Measurements from ENCODE around the gene RAPGEF2. TPM values are rescaled to one million over a fixed set of nuclear protein-coding genes. Genes with fewer than 3 reads are reported as not detected.

The RAPGEF2 gene
- total RNA-seq, 2 donors from 2014 or later, result 14.0 to 33.3 TPM

DNA sequence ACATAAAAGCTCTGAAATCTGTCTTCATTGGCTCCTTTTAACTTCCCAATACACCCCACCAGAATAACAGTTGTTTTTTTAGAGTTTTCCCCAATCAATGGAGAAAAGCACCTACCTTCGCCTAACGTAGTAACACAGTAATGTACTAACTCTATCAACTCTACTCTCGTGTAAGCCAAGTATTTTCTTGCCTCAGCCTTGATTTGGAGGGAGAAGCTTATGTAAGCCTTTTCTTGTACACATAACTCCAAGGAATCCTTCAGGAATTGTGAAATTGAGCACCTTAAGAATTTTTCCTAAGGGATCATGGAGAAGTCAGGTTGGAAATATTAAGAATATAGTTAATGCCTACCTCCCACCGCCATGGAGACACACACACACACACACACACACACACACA is 181.2 kb downstream of the RAPGEF2 start:
- Mint-ChIP-seq H3K27me3 (no peaks in the 10 kb centered on the region), H3K4me1 (ENCODE audit: low read depth in 2 of 2) (peaks cover 10 to 20% of the 10 kb centered on the region in 2 donors), H3K27ac (no peak overlapping the region), H3K36me3 (peaks cover 4% of the 10 kb centered on the region), H3K9me3 (no peaks in the 10 kb centered on the region), H3K4me3 (no peak overlapping the region)
- DNase-seq (ENCODE audit: low spot score) (no peak), ATAC-seq (no peak)

DNA sequence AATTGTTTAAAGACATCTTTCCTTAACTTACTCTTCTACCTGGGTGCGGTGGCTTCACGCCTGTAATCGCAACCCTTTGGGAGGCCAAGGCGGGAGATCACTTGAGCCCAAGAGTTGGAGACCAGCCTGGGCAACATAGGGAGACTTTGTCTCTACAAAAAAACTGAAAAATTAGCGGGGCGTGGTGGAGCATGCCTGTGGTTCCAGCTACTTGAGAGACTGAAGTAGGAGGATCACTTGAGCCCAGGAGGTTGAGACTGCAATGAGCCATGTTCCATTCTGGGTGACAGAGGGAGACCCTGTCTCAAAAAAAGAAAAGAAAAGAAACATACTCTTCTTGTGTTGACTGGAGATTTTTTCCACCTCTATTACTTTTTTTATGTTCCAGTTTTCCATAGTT is 181.9 kb downstream of the RAPGEF2 start:
- Mint-ChIP-seq H3K27me3 (no peaks in the 10 kb centered on the region), H3K27ac (no peak overlapping the region), H3K4me3 (no peak overlapping the region), H3K4me1 (ENCODE audit: low read depth in 2 of 2) (peaks cover 16 to 26% of the 10 kb centered on the region in 2 donors), H3K9me3 (no peaks in the 10 kb centered on the region), H3K36me3 (peaks cover 4% of the 10 kb centered on the region)
- ATAC-seq (no peak), DNase-seq (ENCODE audit: low spot score) (no peak)

DNA sequence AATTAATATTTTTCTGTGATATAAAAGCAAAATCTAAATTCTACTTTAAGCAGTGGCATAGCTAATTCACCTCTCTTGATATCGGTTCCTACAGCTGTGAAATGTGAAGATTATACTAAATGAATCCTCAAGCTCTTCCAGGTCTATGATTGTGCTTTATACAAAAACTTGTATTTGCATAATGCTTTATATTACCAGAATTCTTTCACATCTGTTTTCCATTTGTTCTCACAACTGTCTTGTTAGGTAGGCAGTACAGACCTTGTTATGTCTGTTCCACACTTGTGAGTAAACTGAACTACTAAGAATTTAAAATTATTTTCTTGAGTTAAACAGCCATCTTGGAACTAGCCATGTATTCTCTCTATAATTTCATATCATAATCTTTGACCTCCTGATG is 184.9 kb downstream of the RAPGEF2 start:
- H3K27ac Mint-ChIP-seq, result no peak overlapping the region
- no peak for DNase-seq (ENCODE audit: low spot score)
- no peaks in the 10 kb centered on the region for H3K27me3 Mint-ChIP-seq
- H3K4me3 Mint-ChIP-seq, result no peak overlapping the region
- H3K9me3 Mint-ChIP-seq, result no peaks in the 10 kb centered on the region
- peaks cover 4% of the 10 kb centered on the region for H3K36me3 Mint-ChIP-seq
- H3K4me1 Mint-ChIP-seq (ENCODE audit: low read depth in 2 of 2), result peaks cover 18 to 27% of the 10 kb centered on the region in 2 donors
- ATAC-seq, result no peak

DNA sequence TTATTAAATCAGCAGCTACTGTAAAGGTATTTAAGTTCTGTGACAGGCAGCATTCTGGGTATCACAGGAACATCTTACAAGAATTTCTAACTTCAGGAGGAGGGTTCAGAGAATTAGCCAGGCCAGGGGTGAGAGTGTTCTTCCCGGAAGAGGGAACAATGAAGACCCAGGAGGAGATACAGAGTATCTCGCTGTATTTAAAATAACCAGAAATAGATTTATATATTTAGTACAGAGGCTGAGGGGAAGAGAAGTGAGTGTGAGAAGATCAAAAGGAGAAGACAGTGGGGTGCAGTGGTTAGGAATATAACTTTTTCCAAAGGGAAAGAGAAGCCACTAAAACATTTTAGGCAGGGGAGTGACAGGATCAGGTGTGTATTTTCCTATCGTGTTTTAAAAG is 186.8 kb downstream of the RAPGEF2 start:
- Mint-ChIP-seq H3K4me3 (peak overlapping the region; percentile 32), H3K4me1 (ENCODE audit: low read depth in 2 of 2) (peaks cover 18 to 27% of the 10 kb centered on the region in 2 donors), H3K9me3 (no peaks in the 10 kb centered on the region), H3K27me3 (no peaks in the 10 kb centered on the region), H3K36me3 (peaks cover 4% of the 10 kb centered on the region), H3K27ac (peak overlapping the region; percentile 40 to 51)
- DNase-seq (ENCODE audit: low spot score) (no peak), ATAC-seq (no peak)

DNA sequence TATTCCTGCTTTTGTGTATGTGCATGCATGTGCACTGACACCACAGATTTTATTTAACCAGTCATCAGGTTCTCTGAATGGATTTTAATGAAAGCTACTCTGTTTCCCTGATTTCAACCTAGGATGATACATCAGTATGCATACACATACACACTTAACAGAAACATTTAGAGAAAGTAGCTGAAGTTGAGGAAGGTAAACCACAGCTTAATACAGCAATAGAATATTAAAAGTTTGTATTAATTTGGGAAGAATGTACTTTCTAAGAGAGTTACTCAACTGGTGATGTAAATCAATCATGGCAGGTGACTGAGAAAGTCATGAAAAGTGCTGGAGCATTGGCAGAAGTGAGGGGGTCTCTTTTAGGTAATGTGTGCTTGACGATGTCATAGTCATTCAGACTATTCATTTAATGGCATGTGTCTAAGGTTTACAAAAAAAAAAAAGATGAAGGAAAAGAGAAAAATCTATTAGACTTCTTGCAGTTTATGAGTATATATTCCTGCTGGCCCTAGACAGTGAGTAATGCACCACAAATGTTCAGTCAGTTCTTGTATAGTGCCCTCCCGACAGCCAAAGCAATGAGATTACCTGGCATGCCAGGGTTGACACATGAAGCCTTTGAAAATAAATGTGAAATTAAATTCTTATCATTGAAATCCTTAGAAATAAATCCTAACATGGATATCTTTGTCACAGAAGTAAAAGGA is 187.6 kb downstream of the RAPGEF2 start:
- H3K4me3 Mint-ChIP-seq, result no peak overlapping the region
- H3K36me3 Mint-ChIP-seq, result peaks cover 4% of the 10 kb centered on the region
- peaks cover 18 to 27% of the 10 kb centered on the region in 2 donors for H3K4me1 Mint-ChIP-seq (ENCODE audit: low read depth in 2 of 2)
- H3K27ac Mint-ChIP-seq, result no peak overlapping the region
- ATAC-seq (no peak), DNase-seq (ENCODE audit: low spot score) (no peak)
- H3K9me3 Mint-ChIP-seq, result no peaks in the 10 kb centered on the region
- H3K27me3 Mint-ChIP-seq, result no peaks in the 10 kb centered on the region

DNA sequence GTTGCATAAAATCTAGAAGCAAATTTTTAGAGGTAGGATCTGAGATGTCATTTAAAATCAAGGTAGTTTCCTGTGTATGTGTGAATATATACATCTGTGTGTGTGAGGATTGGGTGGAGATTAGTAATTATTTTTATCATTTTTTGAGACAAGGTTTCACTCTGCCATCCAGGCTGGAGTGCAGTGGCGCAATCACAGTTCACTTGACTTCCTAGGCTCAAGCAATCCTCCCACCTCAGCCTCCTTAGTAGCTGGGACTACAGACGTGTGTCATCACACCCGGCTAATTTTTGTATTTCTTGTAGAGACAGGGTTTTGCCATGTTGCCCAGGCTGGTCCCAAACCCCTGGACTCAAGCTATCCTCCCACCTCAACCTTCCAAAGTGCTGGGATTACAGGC is 188.3 kb downstream of the RAPGEF2 start:
- Mint-ChIP-seq H3K4me1 (ENCODE audit: low read depth in 2 of 2) (peaks cover 16 to 24% of the 10 kb centered on the region in 2 donors), H3K4me3 (no peak overlapping the region), H3K9me3 (no peaks in the 10 kb centered on the region), H3K27me3 (no peaks in the 10 kb centered on the region), H3K36me3 (peaks cover 4% of the 10 kb centered on the region), H3K27ac (no peak overlapping the region)
- DNase-seq (ENCODE audit: low spot score), result no peak
- no peak for ATAC-seq

DNA sequence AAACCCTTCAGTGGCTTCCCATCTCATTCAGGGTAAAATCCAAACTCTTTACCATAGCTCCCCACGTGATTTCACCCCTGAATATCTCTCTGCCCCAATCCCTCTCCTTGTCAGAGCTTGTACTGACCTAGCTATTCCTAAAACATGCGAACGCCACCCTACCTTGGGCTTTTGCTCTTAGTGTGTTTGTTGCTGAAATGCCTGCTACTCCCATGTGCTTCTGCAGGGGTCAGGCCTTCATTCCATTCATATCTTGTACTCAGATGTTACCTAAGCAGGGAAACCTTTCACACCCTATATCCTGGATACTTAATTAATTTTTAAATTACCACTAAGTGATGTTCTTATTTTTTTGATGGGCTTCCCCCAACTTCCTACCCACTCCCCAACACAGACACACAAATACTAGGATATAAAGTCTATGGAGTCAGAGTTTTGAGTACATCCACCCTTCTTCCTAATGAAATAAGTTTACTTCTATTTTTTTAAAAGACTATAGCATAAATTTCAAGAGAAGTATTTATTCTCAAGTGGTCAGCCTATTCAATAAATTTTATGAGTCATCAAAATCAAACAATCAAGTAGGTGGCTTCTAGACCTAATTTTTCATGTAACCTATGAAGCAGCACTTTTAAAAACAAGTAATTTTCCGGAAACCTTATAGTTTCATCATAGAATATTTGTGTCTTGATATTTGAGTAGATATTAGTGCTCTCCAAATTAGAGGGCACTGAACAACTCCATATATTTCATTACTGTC is 189.4 kb downstream of the RAPGEF2 start:
- ATAC-seq (no peak), DNase-seq (ENCODE audit: low spot score) (no peak)
- H3K36me3 Mint-ChIP-seq, result no peaks in the 10 kb centered on the region
- H3K4me1 Mint-ChIP-seq (ENCODE audit: low read depth in 2 of 2), result peaks cover 15 to 22% of the 10 kb centered on the region in 2 donors
- no peaks in the 10 kb centered on the region for H3K9me3 Mint-ChIP-seq
- no peak overlapping the region for H3K27ac Mint-ChIP-seq
- no peaks in the 10 kb centered on the region for H3K27me3 Mint-ChIP-seq
- H3K4me3 Mint-ChIP-seq, result no peak overlapping the region

DNA sequence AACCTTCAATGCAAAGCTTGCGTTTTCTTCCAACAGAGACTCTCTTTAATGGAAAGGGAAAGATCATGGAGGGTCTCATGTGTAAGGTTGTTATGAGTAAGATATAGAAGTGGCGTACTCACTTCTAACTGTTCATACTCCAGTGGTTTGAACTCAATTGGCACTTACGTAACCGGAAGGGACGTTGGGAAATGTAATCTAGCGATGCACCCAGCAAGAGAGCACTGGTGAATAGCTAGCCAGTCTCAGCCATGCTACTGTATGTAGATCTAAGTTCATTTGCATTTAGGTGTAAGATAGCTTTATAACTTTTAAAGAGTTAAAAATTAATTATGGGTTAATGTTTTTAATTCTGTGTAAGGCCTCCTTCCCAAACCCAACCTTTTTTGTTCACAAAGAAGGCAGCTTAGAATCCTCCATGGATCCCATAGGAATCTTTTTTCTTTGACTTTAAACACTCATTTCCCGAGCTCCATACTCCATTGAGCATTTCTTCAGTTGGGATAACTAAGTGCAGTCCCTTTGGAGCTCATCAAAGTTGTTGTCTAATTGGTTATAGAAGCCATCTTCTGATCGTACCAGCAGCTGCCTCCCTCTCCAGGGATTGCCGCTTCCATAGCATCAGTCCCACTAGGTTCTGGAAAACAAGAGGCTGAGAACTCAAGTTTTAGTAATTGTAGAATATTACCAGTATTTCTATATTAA is 191.1 kb downstream of the RAPGEF2 start:
- no peaks in the 10 kb centered on the region for H3K36me3 Mint-ChIP-seq
- H3K27ac Mint-ChIP-seq, result no peak overlapping the region
- peaks cover 12 to 13% of the 10 kb centered on the region in 2 donors for H3K4me1 Mint-ChIP-seq (ENCODE audit: low read depth in 2 of 2)
- no peak for ATAC-seq
- no peak overlapping the region for H3K4me3 Mint-ChIP-seq
- no peaks in the 10 kb centered on the region for H3K27me3 Mint-ChIP-seq
- DNase-seq (ENCODE audit: low spot score), result no peak
- H3K9me3 Mint-ChIP-seq, result no peaks in the 10 kb centered on the region

DNA sequence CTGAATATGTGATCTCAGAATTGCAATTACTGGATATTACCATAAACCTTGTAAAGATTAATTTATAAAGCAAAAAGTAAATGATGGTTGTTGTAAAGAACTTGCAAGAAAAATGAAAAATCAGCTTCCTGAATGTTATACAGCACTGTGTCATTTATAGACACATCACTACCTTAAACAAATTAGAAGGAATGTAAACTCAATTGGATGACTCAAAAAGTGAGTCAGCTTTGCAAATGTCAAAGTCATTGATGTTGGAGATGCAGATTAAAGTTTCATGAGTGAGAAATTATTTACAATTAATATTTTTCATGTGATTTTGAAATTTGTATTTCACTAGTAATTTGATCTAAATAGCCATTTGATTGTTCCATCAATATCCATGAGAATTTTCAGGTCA is 193.2 kb downstream of the RAPGEF2 start:
- ATAC-seq (no peak), DNase-seq (ENCODE audit: low spot score) (no peak)
- Mint-ChIP-seq H3K27me3 (no peaks in the 10 kb centered on the region), H3K4me1 (ENCODE audit: low read depth in 2 of 2) (peaks cover 4% of the 10 kb centered on the region in 2 donors), H3K4me3 (no peak overlapping the region), H3K36me3 (no peaks in the 10 kb centered on the region), H3K9me3 (no peaks in the 10 kb centered on the region), H3K27ac (no peak overlapping the region)

DNA sequence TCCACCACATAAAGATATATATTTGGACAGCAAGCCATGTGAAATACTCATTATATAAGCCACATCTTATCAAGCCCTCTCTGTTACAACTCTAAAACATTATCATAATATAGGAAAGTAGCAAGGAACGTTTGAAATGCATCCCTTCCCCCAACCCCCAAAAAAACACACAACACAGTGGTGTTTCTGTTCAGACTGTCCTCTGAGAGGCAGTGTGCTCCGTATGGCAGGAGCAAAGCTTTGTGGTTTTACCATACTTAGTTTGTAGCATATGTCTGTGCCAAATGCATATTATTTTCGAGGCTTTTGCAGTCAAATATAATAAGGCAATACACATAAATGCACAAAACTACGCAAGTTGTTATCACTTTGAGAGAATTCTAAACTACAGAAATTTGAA is 194.2 kb downstream of the RAPGEF2 start:
- no peaks in the 10 kb centered on the region for H3K27me3 Mint-ChIP-seq

DNA sequence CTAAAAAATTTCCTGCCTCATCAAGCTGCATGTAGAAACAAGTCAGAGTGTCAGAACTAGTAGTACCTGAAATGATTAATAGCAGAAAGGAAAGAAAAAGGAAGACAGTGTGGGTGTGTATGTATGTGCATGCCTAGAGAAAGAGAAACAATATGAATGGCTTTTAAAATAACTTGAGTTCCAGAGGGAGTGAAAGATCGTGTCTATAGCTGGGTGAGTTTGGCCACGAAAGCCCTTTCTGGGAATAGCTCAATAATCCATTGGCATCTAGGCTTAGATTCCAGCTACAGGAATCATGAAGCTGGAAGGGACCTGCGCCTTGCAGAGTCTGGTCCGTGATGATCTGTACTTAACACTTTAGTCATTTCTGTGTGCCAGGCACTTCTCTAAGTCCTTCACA is 195.6 kb downstream of the RAPGEF2 start:
- no peak overlapping the region for H3K27ac Mint-ChIP-seq
- no peaks in the 10 kb centered on the region for H3K9me3 Mint-ChIP-seq
- peaks cover 4% of the 10 kb centered on the region in 2 donors for H3K4me1 Mint-ChIP-seq (ENCODE audit: low read depth in 2 of 2)
- no peaks in the 10 kb centered on the region for H3K36me3 Mint-ChIP-seq
- H3K4me3 Mint-ChIP-seq, result no peak overlapping the region
- H3K27me3 Mint-ChIP-seq, result no peaks in the 10 kb centered on the region
- ATAC-seq (peak in 1 of 2 donors; percentile 48), DNase-seq (ENCODE audit: low spot score) (no peak)

More for the DNA sequence above, 194.2 kb downstream of the RAPGEF2 start:
- DNase-seq (ENCODE audit: low spot score), result no peak
- ATAC-seq, result no peak
- no peaks in the 10 kb centered on the region for H3K9me3 Mint-ChIP-seq
- no peak overlapping the region for H3K4me3 Mint-ChIP-seq
- no peak overlapping the region for H3K27ac Mint-ChIP-seq
- H3K36me3 Mint-ChIP-seq, result no peaks in the 10 kb centered on the region
- peaks cover 4% of the 10 kb centered on the region in 2 donors for H3K4me1 Mint-ChIP-seq (ENCODE audit: low read depth in 2 of 2)

DNA sequence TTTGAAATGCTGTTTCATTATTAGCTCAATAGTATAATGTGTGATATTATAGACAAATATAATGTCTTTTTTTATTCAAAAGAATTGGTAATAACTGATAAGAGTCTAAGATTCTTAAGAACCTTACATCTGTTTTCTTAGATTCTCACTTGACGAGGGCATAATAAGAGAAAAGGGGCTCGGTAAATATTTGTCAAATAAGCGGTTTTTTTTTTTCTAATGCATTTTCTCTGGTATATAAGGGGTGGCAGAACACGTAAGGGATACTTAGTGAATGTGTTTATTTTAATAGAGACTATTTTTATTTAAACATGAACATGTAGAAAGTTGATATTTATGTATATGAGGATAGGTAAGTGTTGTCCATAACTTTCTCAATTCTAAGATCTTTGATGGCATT is 200.6 kb downstream of the RAPGEF2 start:
- ATAC-seq (no peak), DNase-seq (ENCODE audit: low spot score) (no peak)
- no peaks in the 10 kb centered on the region for H3K27me3 Mint-ChIP-seq
- no peaks in the 10 kb centered on the region for H3K9me3 Mint-ChIP-seq
- no peak overlapping the region for H3K27ac Mint-ChIP-seq
- H3K36me3 Mint-ChIP-seq, result peaks cover 19% of the 10 kb centered on the region
- H3K4me3 Mint-ChIP-seq, result no peak overlapping the region
- H3K4me1 Mint-ChIP-seq (ENCODE audit: low read depth in 2 of 2), result peaks cover 2 to 12% of the 10 kb centered on the region in 2 donors

DNA sequence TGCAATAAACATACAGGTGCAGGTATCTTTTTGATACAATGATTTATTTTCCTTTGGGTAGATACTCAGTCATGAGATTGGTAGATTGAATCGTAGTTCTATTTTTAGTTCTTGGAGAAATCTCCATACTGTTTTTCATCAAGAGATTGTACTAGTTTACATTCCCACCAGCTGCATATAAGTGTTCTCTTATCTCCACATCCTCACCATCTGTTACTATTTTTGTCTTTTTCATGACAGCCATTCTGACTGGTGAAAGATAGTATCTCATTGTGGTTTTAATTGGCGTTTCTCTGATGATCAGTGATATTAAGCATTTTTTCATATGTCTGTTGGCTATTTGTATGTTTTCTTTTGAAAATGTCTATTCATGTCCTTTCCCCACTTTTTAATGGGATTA is 202.2 kb downstream of the RAPGEF2 start:
- Mint-ChIP-seq H3K4me1 (ENCODE audit: low read depth in 2 of 2) (peaks cover 0 to 12% of the 10 kb centered on the region in 2 donors), H3K4me3 (no peak overlapping the region), H3K27ac (no peak overlapping the region), H3K36me3 (peaks cover 19% of the 10 kb centered on the region), H3K9me3 (no peaks in the 10 kb centered on the region), H3K27me3 (no peaks in the 10 kb centered on the region)
- DNase-seq (ENCODE audit: low spot score) (no peak), ATAC-seq (no peak)

DNA sequence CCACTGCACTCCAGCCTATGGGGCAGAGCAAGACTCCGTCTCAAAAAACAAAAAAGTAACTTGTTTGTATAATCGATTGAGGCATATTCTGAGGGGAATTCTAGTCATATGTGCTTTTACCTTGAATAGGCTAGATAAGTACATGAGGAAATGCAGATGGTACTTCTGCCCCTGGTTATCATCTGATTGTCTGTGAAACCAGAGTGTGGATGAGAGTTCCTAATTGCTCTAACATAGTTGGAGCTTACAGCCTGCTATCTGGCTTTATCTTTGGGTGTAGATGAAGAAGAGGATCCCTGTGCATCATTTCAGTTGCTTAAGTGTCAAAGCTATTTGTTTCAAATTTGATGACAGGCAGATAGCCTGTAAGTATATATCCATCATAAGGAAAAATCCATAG is 205.1 kb downstream of the RAPGEF2 start:
- DNase-seq (ENCODE audit: low spot score) (no peak), ATAC-seq (no peak)
- H3K9me3 Mint-ChIP-seq, result no peaks in the 10 kb centered on the region
- H3K27me3 Mint-ChIP-seq, result no peaks in the 10 kb centered on the region
- H3K4me3 Mint-ChIP-seq, result no peak overlapping the region
- H3K27ac Mint-ChIP-seq, result no peak overlapping the region
- peaks cover 0 to 19% of the 10 kb centered on the region in 2 donors for H3K4me1 Mint-ChIP-seq (ENCODE audit: low read depth in 2 of 2)
- peaks cover 19% of the 10 kb centered on the region for H3K36me3 Mint-ChIP-seq

All from natural killer cell treated with Interleukin-12 subunit alpha and Interleukin-12 subunit beta and Interleukin-15 and Interleukin-18, amount 100 ng/mL, for 72 hours (primary cell).